Tibial nerve (tissue), 4 donors: Measurements from ENCODE around the gene MRPS24. TPM values are rescaled to one million over a fixed set of nuclear protein-coding genes. Genes with fewer than 3 reads are reported as not detected.

Experiments
- DNase-seq, 2 donors: peaks; one replicate each; pipeline ENCODE4 v3.0.0-alpha.2; 2019; ENCODE audit warnings: low spot score in 2 of 2
- H3K27ac ChIP-seq, 4 donors: fragments of 200-600 bp; sonication (generic) in 3 of 4; one replicate each; pipeline ENCODE4 v1.5.1; 2017 to 2019; ENCODE audit warnings: mild to moderate bottlenecking in 1 of 4
- H3K27me3 ChIP-seq, 2 donors: fragments of 200-600 bp; sonication (generic) in 1 of 2; one replicate each; pipeline versions ENCODE4 v1.5.1 to v1.6.0; 2017 to 2019
- H3K36me3 ChIP-seq, 3 donors: fragments of 200-600 bp; sonication (generic); one replicate each; pipeline ENCODE4 v1.5.1; 2018 to 2019
- H3K4me1 ChIP-seq, 4 donors: fragments of 200-600 bp; sonication (generic) in 3 of 4; one replicate each; pipeline ENCODE4 v1.5.1; 2017 to 2019
- H3K4me3 ChIP-seq, 4 donors: fragments of 200-600 bp; sonication (generic) in 3 of 4; one replicate each; pipeline ENCODE4 v1.5.1; 2017 to 2019; ENCODE audit warnings: mild to moderate bottlenecking in 1 of 4, moderate library complexity in 1 of 4
- H3K9me3 ChIP-seq, 4 donors: fragments of 200-600 bp; sonication (generic) in 3 of 4; one replicate each; pipeline ENCODE4 v1.5.1; 2017 to 2019
- EP300 ChIP-seq, 2 donors: sonication (generic); formaldehyde crosslinking; IDR thresholded peaks; one replicate each; pipeline ENCODE4 v1.6.1; 2017; ENCODE audit warnings: antibody characterized with exemption in 2 of 2, mild to moderate bottlenecking in 1 of 2
- POLR2A ChIP-seq, 2 donors: fragments of 450-650 bp; IDR thresholded peaks; one replicate each; pipeline ENCODE4 v1.6.1; 2017; ENCODE audit warnings: antibody characterized with exemption in 2 of 2, mild to moderate bottlenecking in 2 of 2, moderate library complexity in 2 of 2
- WGBS, 2 donors: methylation state at CpG; one replicate each; pipeline ENCODE4 v1.1.5; 2018; 5-methylcytosine and 5-hydroxymethylcytosine counted together
- total RNA-seq, 4 donors: library from RNA; depleted of rRNA; stranded (reverse); fragments of >200 nt; gene quantifications; one replicate each; pipeline ENCODE4 v1.1.0, GENCODE V29; 2016
- TF ChIP-seq, protein P1 (sequence below), 5 experiments: fragments of 200-600 bp in 3 of 5; fragments of 450-650 bp in 2 of 5; sonication (generic) in 3 of 5; IDR thresholded peaks; one replicate each; pipeline ENCODE4 v1.5.1; 2016 to 2019; ENCODE audit warnings: antibody characterized with exemption in 5 of 5, mild to moderate bottlenecking in 3 of 5, moderate library complexity in 2 of 5

MRPS24 gene
- total RNA-seq, 4 donors from 2014 or later: 61.8 to 90.2 (median 82.3) TPM

DNA sequence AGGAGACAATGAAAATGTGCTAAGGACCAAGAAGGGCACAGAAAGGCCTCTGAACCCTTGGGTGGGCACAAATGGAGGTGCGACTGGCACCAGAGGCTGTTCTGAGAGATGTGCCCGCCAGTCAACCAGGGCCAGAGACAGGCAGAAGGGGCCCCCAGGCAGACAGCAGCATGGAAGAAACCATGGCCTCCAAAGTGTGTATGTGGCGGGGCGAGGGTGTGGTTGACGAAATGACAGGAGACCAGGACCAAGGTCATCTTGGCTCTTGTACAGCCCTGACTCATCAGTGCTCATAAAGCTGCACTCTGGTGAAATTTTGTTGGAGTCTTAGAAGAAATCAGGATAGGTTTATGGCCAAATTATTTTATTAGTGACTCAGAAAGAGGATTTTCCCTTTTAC is 4.0 kb upstream of the MRPS24 start:
- H3K27me3 ChIP-seq: no peaks in the 10 kb centered on the region
- peaks cover 0 to 45% (median 0%) of the 10 kb centered on the region in 3 donors for H3K36me3 ChIP-seq
- peak; percentile 40 to 70 for DNase-seq
- WGBS, 2 donors: 91 to 93% methylated on average over 5 of the region's 5 CpGs
- no peaks in the 10 kb centered on the region for H3K9me3 ChIP-seq
- H3K4me1 ChIP-seq: peaks cover 0 to 35% (median 10%) of the 10 kb centered on the region in 4 donors
- TF ChIP-seq POLR2A (IDR thresholded peaks at IDR 0.05) (no peak), EP300 (IDR thresholded peaks at IDR 0.05) (no peak)
- TF ChIP-seq, protein P1, sequence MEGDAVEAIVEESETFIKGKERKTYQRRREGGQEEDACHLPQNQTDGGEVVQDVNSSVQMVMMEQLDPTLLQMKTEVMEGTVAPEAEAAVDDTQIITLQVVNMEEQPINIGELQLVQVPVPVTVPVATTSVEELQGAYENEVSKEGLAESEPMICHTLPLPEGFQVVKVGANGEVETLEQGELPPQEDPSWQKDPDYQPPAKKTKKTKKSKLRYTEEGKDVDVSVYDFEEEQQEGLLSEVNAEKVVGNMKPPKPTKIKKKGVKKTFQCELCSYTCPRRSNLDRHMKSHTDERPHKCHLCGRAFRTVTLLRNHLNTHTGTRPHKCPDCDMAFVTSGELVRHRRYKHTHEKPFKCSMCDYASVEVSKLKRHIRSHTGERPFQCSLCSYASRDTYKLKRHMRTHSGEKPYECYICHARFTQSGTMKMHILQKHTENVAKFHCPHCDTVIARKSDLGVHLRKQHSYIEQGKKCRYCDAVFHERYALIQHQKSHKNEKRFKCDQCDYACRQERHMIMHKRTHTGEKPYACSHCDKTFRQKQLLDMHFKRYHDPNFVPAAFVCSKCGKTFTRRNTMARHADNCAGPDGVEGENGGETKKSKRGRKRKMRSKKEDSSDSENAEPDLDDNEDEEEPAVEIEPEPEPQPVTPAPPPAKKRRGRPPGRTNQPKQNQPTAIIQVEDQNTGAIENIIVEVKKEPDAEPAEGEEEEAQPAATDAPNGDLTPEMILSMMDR (IDR thresholded peaks at IDR 0.05): no peak
- H3K4me3 ChIP-seq: no peak overlapping the region
- peak overlapping the region; percentile 44 to 84 (median 66) for H3K27ac ChIP-seq

DNA sequence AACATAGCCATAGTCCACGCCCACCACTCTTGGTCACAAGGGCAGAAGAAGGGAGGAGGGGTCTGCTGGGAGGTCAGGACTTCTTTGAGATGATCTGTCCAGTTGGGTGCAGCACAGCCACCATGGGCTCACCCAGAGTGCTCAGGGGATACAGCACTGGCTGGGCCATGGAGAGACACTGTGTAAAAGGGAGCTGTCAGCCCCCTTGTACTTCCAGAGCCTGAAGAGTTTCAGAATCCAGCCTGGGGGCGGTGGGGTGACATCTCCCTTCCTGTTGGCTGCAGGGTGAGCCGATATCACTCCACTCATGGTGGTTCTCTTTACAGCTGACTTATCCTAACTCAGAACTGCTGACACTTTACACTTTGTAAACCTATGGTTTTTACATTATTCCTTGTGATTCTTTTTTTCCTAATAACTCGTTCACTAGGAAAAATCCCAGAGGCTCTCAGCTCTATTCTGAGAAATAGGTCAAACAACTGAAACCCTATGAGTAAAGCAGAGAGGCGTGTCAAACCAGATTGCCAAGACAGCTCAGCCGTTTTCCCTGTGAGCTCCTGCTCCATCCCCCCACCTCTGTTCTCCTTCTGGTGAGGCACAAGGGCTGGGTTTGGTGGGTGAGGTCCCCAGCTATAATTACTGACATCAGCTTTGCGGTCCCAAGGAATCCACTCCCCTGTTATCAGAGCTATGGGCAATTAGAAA is 3.2 kb upstream of the MRPS24 start:
- Histone ChIP-seq H3K27ac (peak overlapping the region; percentile 44 to 84 (median 68)), H3K4me1 (peaks cover 0 to 39% (median 12%) of the 10 kb centered on the region in 4 donors), H3K9me3 (no peaks in the 10 kb centered on the region), H3K36me3 (peaks cover 0 to 43% (median 0%) of the 10 kb centered on the region in 3 donors), H3K27me3 (no peaks in the 10 kb centered on the region), H3K4me3 (no peak overlapping the region)
- WGBS, 2 donors: 27 to 31% methylated on average over 7 of the region's 7 CpGs
- peak in 1 of 2 donors; percentile 67 for DNase-seq
- TF ChIP-seq POLR2A (IDR thresholded peaks at IDR 0.05) (no peak), EP300 (IDR thresholded peaks at IDR 0.05) (peak in 1 of 2 donors; percentile 8)

DNA sequence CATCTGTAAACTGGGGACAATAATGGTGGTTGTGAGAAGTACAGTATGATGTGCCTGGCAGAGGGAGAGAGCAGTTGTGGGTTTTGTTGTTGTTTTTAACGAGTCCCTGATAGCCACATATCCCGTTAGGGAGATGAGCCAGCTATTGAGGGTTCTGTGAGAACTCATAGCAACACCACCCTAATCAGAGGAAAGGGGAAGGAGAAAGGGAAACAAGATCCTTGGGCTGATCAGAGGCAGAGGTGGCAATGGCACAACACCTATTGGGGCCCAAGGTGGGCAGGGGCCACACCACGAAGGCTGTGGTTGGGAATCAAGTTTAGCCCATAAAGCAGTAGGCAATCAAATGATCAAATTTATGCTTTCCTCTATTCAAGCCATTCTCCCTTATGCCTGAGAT is 1.7 kb upstream of the MRPS24 start:
- no peak for DNase-seq
- TF ChIP-seq, protein P1 (IDR thresholded peaks at IDR 0.05): no peak
- TF ChIP-seq EP300 (IDR thresholded peaks at IDR 0.05) (no peak), POLR2A (IDR thresholded peaks at IDR 0.05) (no peak)

DNA sequence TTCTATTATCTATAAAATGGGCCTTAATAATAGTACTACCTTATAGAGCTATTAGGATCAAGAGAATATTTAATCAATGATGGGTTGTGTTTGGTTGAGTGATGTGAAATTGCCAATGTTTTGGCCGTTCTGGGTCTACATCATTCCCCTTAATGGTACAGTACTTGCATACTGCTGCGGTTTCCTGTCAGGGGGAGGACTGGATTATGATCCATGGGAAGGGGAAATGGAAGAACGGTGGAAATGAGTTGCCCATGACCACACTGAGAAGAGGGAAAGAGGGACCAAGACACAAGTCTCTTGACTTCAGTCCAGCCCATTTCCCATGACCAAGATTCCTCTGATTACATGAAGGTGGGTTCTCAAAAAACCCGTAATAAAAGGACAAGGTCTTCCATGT is 999 bp upstream of the MRPS24 start:
- Histone ChIP-seq H3K27ac (peak overlapping the region; percentile 78 to 96 (median 92)), H3K27me3 (no peaks in the 10 kb centered on the region), H3K4me3 (peak overlapping the region in 1 of 4 donors; percentile 96), H3K9me3 (no peaks in the 10 kb centered on the region), H3K36me3 (peaks cover 0 to 43% (median 5%) of the 10 kb centered on the region in 3 donors), H3K4me1 (peaks cover 0 to 39% (median 12%) of the 10 kb centered on the region in 4 donors)
- no peak for DNase-seq
- 82 to 90% methylated on average over 4 of the region's 4 CpGs for WGBS, 2 donors
- TF ChIP-seq EP300 (IDR thresholded peaks at IDR 0.05) (no peak), POLR2A (IDR thresholded peaks at IDR 0.05) (no peak)
- TF ChIP-seq, protein P1 (IDR thresholded peaks at IDR 0.05): no peak

More for the DNA sequence above, 1.7 kb upstream of the MRPS24 start:
- peaks cover 0 to 43% (median 5%) of the 10 kb centered on the region in 3 donors for H3K36me3 ChIP-seq
- H3K9me3 ChIP-seq: no peaks in the 10 kb centered on the region
- H3K4me1 ChIP-seq: peaks cover 0 to 39% (median 12%) of the 10 kb centered on the region in 4 donors
- H3K27me3 ChIP-seq: no peaks in the 10 kb centered on the region
- 86 to 95% methylated on average over 3 of the region's 3 CpGs for WGBS, 2 donors
- H3K4me3 ChIP-seq: no peak overlapping the region
- H3K27ac ChIP-seq: peak overlapping the region in 1 of 4 donors; percentile 93

DNA sequence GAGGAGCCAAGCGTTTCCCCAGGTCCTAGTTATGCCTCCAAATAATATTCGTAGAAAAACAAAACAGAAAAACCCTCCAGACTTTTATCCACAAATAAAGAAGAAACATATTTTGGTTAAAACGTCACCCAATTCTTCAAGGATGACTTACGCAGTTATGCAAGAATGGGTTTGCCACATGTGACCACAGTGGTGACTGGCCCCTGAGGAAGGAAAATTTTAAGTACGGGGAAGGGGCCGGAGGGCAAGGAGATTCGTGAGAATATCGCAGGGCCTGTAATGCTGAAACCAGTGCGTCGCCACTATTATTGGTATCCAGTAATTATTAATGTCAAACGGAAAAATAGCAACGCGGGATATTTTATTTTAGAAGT is 537 bp upstream of the MRPS24 start:
- H3K9me3 ChIP-seq: no peaks in the 10 kb centered on the region
- H3K4me3 ChIP-seq: peak overlapping the region; percentile 80 to 99 (median 91)
- 30 to 33% methylated on average over 13 of the region's 13 CpGs for WGBS, 2 donors
- H3K27me3 ChIP-seq: no peaks in the 10 kb centered on the region
- peaks cover 0 to 39% (median 12%) of the 10 kb centered on the region in 4 donors for H3K4me1 ChIP-seq
- peak overlapping the region; percentile 78 to 96 (median 92) for H3K27ac ChIP-seq
- peaks cover 0 to 43% (median 5%) of the 10 kb centered on the region in 3 donors for H3K36me3 ChIP-seq
- peak in 1 of 2 donors; percentile 59 for DNase-seq
- TF ChIP-seq POLR2A (IDR thresholded peaks at IDR 0.05) (no peak), EP300 (IDR thresholded peaks at IDR 0.05) (peak; percentile 53 to 54)
- TF ChIP-seq, protein P1 (IDR thresholded peaks at IDR 0.05): no peak
